Upper lobe of left lung (tissue), 6 donors: ENCODE data around the gene IER3IP1. TPM values are rescaled to one million over a fixed set of nuclear protein-coding genes. Genes with fewer than 3 reads are reported as not detected.
"Not testable (repeated sequence)": the region's sequence is repeated elsewhere in the genome, so short reads cannot be mapped to it uniquely, and the experiment has no call there.

Experiments
- ATAC-seq, 2 donors: fragments of 200-7000 bp; cut with Tn5 transposase; one replicate each; pipeline ENCODE4 v1.9.1; 2022; ENCODE audit warnings: mild to moderate bottlenecking in 2 of 2, moderate library complexity in 2 of 2; ENCODE audit not compliant: low FRiP score in 2 of 2
- DNase-seq, 2 donors: peaks; one replicate each; pipeline ENCODE4 v3.0.0-alpha.2; 2019 to 2020
- H3K27ac ChIP-seq, 4 donors: fragments of 200-600 bp; sonication (generic); one replicate each; pipeline ENCODE4 v1.5.1; 2016 to 2019
- H3K27me3 ChIP-seq, 4 donors: fragments of 200-600 bp; sonication (generic); one replicate each; pipeline ENCODE4 v1.5.1; 2017 to 2019
- H3K36me3 ChIP-seq, 4 donors: fragments of 200-600 bp; sonication (generic); one replicate each; pipeline ENCODE4 v1.5.1; 2016 to 2019
- H3K4me1 ChIP-seq, 4 donors: fragments of 200-600 bp; sonication (generic); one replicate each; pipeline ENCODE4 v1.5.1; 2018 to 2019
- H3K4me3 ChIP-seq, 4 donors: fragments of 200-600 bp; sonication (generic); one replicate each; pipeline ENCODE4 v1.5.1; 2017 to 2019; ENCODE audit warnings: mild to moderate bottlenecking in 2 of 4, moderate library complexity in 1 of 4
- H3K9me3 ChIP-seq, 4 donors: fragments of 200-600 bp; sonication (generic); one replicate each; pipeline ENCODE4 v1.5.1; 2018 to 2019
- EP300 ChIP-seq, 4 donors: sonication (generic); formaldehyde crosslinking; IDR thresholded peaks; one replicate each; pipeline ENCODE4 v1.5.1; 2017; ENCODE audit warnings: antibody characterized with exemption in 4 of 4, control low read depth in 2 of 4
- POLR2A ChIP-seq, 4 donors: fragments of 450-650 bp; IDR thresholded peaks; one replicate each; pipeline ENCODE4 v1.5.1; 2016 to 2017; ENCODE audit warnings: antibody characterized with exemption in 4 of 4, mild to moderate bottlenecking in 2 of 4
- POLR2AphosphoS5 ChIP-seq, 2 donors: sonication (generic); formaldehyde crosslinking; IDR thresholded peaks; one replicate each; pipeline ENCODE4 v1.5.1; 2017; ENCODE audit warnings: antibody characterized with exemption in 2 of 2
- WGBS, 2 donors: methylation state at CpG; one replicate each; pipeline ENCODE4 v1.1.5; 2017 to 2018; 5-methylcytosine and 5-hydroxymethylcytosine counted together
- total RNA-seq, 6 donors: library from RNA; depleted of rRNA in 4 of 6; stranded (reverse); fragments of >200 nt in 4 of 6; gene quantifications; one replicate each; pipeline versions ENCODE4 v1.1.0 to v1.2.1, GENCODE V29; 2016 to 2021
- TF ChIP-seq, protein P1 (sequence below), 6 experiments: fragments of 450-650 bp in 4 of 6; fragments of 200-600 bp in 2 of 6; sonication (generic) in 2 of 6; IDR thresholded peaks; one replicate each; pipeline ENCODE4 v1.5.1; 2016 to 2019; ENCODE audit warnings: antibody characterized with exemption in 6 of 6
- donor health status: DM: no; HTN: no; CAD: no; lungs with moderate emphysema.
- donor health status: DM: no; HTN: yes; CAD: no; lungs with severe emphysema.

Gene IER3IP1
- total RNA-seq, 6 donors from 2014 or later, result 10.5 to 24.0 (median 15.4) TPM

DNA sequence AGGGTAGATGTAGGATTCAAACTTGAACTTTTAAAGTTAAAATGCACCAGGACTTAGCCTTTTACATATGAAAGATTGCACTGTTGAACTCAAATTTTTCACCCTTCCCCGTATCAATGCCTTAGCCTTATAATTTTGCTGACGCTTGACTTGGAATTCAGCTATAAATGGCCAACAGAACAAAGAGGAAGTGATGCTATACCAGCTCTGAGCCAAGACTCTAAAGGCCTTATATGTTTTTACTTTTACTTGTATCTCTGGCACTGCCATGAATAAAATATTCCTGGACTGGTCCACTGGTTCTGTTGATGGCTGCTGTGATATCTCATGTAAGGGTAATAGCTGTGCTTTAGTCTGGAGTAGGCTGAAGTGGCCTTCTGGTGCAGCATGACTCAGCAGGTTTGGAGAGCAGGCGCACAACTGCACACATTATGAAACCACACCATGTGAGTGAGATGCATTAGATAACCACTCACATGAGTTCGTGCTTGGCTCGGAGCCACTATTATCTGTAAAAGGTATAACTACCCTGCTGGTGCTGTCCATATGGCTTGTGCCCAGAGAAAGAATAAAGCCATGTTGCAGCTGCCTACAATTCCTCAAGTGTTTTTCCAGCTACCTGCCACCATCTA lies 8.4 kb upstream of the IER3IP1 start:
- Histone ChIP-seq H3K4me3 (no peak overlapping the region), H3K36me3 (no peaks in the 10 kb centered on the region), H3K4me1 (no peaks in the 10 kb centered on the region), H3K27me3 (no peaks in the 10 kb centered on the region), H3K27ac (no peak overlapping the region), H3K9me3 (no peaks in the 10 kb centered on the region)
- TF ChIP-seq POLR2AphosphoS5 (IDR thresholded peaks at IDR 0.05) (no peak), POLR2A (IDR thresholded peaks at IDR 0.05) (no peak), EP300 (IDR thresholded peaks at IDR 0.05) (no peak)
- TF ChIP-seq, protein P1, sequence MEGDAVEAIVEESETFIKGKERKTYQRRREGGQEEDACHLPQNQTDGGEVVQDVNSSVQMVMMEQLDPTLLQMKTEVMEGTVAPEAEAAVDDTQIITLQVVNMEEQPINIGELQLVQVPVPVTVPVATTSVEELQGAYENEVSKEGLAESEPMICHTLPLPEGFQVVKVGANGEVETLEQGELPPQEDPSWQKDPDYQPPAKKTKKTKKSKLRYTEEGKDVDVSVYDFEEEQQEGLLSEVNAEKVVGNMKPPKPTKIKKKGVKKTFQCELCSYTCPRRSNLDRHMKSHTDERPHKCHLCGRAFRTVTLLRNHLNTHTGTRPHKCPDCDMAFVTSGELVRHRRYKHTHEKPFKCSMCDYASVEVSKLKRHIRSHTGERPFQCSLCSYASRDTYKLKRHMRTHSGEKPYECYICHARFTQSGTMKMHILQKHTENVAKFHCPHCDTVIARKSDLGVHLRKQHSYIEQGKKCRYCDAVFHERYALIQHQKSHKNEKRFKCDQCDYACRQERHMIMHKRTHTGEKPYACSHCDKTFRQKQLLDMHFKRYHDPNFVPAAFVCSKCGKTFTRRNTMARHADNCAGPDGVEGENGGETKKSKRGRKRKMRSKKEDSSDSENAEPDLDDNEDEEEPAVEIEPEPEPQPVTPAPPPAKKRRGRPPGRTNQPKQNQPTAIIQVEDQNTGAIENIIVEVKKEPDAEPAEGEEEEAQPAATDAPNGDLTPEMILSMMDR (IDR thresholded peaks at IDR 0.05), result no peak
- 66 to 85% methylated on average over 5 of the region's 5 CpGs for WGBS, 2 donors
- DNase-seq (peak in 1 of 2 donors; percentile 48), ATAC-seq (peak; percentile 40 to 61)

DNA sequence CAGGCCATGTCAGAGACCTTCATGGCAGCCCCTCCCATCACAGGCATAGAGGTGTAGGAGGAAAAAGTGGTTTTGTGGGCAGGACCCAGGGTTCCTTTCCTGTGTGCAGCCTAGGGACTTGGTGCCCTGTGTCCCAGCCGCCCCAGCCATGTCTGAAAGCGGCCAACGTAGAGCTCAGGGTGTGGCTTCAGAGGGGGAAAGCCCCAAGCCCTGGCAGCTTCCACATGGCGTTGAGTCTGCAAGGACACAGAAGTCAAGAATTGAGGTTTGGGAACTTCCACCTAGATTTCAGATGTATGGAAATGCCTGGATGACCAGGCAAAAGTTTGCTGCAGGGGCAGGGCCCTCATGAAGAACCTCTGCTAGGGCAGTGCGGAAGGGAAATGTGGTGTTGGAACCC lies 6.0 kb upstream of the IER3IP1 start:
- not testable (repeated sequence) for H3K27ac ChIP-seq, H3K4me1 ChIP-seq, H3K9me3 ChIP-seq, H3K36me3 ChIP-seq, ATAC-seq, H3K4me3 ChIP-seq, H3K27me3 ChIP-seq
- peak in 1 of 2 donors; percentile 2 for DNase-seq
- 74 to 87% methylated on average over 4 to 5 of the region's 5 CpGs for WGBS, 2 donors

DNA sequence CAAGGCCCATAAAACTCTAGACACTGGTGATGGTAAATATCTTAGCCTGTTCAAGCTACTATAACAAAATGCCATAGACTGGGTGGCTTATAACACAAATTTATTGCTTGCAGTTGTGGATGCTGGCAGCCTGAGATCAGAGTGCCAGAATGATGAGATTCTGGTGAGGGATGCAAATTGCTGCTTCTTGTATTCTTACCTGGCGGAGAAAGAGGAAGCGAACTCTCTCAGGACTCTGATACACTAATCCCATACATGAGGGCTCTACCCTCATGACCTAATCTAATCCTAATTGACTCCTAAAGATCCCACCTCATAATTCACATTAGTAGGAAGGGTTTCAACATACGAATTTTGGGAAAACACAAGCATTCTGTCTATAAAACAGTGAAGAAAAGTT lies 4.6 kb upstream of the IER3IP1 start:
- 78 to 83% methylated on average over 3 of the region's 3 CpGs for WGBS, 2 donors
- Histone ChIP-seq H3K27me3 (no peaks in the 10 kb centered on the region), H3K4me3 (no peak overlapping the region), H3K36me3 (no peaks in the 10 kb centered on the region), H3K4me1 (peaks cover 0 to 7% (median 0%) of the 10 kb centered on the region in 4 donors), H3K27ac (no peak overlapping the region), H3K9me3 (no peaks in the 10 kb centered on the region)
- no peak for ATAC-seq
- TF ChIP-seq POLR2AphosphoS5 (IDR thresholded peaks at IDR 0.05), result no peak
- no peak for TF ChIP-seq POLR2A (IDR thresholded peaks at IDR 0.05)
- TF ChIP-seq EP300 (IDR thresholded peaks at IDR 0.05), result no peak
- TF ChIP-seq, protein P1 (IDR thresholded peaks at IDR 0.05), result no peak
- DNase-seq, result no peak

DNA sequence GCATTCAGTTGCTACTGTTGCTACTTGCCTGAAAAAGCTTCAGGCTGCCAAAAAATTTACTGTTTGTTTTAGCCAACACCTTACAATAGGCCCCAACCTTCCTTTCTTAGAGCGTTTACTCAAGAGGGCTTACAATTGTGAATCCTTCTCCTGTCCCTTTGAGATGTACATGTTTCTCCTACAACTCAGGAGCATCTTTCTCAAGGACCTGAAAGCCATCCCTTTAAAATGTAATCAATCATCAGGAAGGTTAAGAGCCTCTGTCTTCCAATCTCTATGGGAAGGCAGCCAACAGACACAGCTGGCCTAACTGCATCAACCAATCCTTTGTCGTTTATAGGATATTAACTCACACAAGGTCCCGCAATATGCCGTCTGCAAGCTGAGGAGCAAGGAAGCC lies 3.4 kb upstream of the IER3IP1 start:
- no peaks in the 10 kb centered on the region for H3K27me3 ChIP-seq
- no peak for ATAC-seq
- TF ChIP-seq EP300 (IDR thresholded peaks at IDR 0.05) (no peak), POLR2AphosphoS5 (IDR thresholded peaks at IDR 0.05) (no peak), POLR2A (IDR thresholded peaks at IDR 0.05) (no peak)
- TF ChIP-seq, protein P1 (IDR thresholded peaks at IDR 0.05), result no peak
- no peak overlapping the region for H3K27ac ChIP-seq
- WGBS, 2 donors, result 66 to 71% methylated on average over 4 of the region's 4 CpGs
- H3K36me3 ChIP-seq, result no peaks in the 10 kb centered on the region
- DNase-seq, result no peak
- no peak overlapping the region for H3K4me3 ChIP-seq
- no peaks in the 10 kb centered on the region for H3K9me3 ChIP-seq
- peaks cover 3 to 16% (median 8%) of the 10 kb centered on the region in 4 donors for H3K4me1 ChIP-seq

DNA sequence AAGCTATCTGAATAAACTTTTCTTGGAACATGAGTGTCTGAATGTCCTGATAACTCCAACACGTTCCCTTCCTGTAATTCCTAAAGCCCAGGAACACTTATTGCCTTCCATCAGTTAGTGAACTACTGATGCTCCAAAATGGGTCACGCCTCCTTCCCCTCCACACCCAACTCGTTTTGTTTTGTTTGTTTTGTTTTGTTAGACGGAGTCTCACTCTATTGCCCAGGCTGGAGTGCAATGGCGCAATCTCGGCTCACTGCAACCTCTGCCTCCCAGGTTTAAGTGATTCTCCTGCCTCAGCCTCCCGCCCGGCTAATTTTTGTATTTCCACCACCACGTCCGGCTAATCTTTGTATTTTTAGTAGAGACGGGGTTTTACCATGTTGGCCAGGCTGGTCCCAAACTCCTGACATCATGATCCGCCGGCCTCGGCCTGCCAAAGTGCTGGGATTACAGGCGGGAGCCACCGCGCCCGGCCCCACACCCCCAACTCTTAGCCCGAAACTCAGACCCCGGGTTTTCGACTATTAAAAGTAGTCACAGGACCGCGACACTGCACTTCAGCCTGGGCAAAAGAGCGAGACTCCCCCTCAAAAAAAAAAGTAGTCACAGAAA lies 774 bp downstream of the IER3IP1 start:
- DNase-seq (peak; percentile 30 to 67), ATAC-seq (peak; percentile 27 to 70)
- Histone ChIP-seq H3K9me3 (no peaks in the 10 kb centered on the region), H3K27me3 (no peaks in the 10 kb centered on the region), H3K27ac (peak overlapping the region; percentile 84 to 89 (median 84)), H3K4me1 (peaks cover 16 to 25% (median 18%) of the 10 kb centered on the region in 4 donors), H3K4me3 (peak overlapping the region; percentile 67 to 91 (median 80)), H3K36me3 (no peaks in the 10 kb centered on the region)
- no peak for TF ChIP-seq POLR2AphosphoS5 (IDR thresholded peaks at IDR 0.05)
- TF ChIP-seq, protein P1 (IDR thresholded peaks at IDR 0.05), result no peak
- no peak for TF ChIP-seq POLR2A (IDR thresholded peaks at IDR 0.05)
- no peak for TF ChIP-seq EP300 (IDR thresholded peaks at IDR 0.05)
- 3 to 4% methylated on average over 24 of the region's 24 CpGs for WGBS, 2 donors
